ENCODE results near the gene CELF4. TPM values are rescaled to one million over a fixed set of nuclear protein-coding genes. Genes with fewer than 3 reads are reported as not detected.

Gene CELF4
- total and polyA plus RNA-seq, 2 of the 4 experiments (the other 2 are of a cell fraction) = not detected

DNA sequence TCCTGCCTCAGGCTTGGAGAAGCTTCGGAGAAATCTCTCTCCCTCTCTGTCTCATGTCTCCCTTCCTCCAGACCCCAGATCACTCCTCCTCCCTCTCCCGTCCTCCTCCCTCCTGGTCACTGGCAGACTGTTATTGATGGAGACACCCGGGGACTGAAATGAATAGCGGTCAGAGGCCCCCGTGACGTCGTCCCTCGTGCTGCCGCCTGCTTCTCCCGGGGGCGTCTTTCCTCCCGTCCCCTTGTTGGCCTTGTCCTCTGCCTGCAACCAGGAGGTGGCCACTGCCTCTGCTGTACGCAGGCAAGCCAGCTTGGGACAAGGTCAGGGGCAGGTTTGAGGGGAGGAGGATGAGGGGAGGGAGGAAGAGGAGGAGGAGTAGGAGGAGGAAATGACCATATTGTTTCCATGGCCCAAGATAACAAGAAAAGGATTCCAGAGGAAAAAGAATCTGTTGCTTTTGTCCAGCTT, 78.2 kb downstream of the CELF4 start:
- Histone ChIP-seq H3K23ac (ENCODE audit: low read depth, low read length) (no peak overlapping the region), H3K9me3 (ENCODE audit: control insufficient read depth, insufficient read depth, low read length) (no peaks in the 10 kb centered on the region), H3K9me1 (ENCODE audit: insufficient read depth, low read length) (no peaks in the 10 kb centered on the region), H4K91ac (ENCODE audit: insufficient read depth, low read depth, low read length) (no peak overlapping the region), H3K36me3 (ENCODE audit: control insufficient read depth, insufficient read depth, low read length) (no peaks in the 10 kb centered on the region), H2BK20ac (ENCODE audit: low read depth, low read length) (no peak overlapping the region), H3K4me2 (ENCODE audit: low read depth, low read length) (no peak overlapping the region), H3K56ac (ENCODE audit: extremely low read depth, insufficient read depth, low read length) (no peak overlapping the region), H3K4me3 (ENCODE audit: insufficient read depth, low read depth, low read length) (no peak overlapping the region), H3K4me1 (ENCODE audit: control insufficient read depth, insufficient read depth, low read length) (no peaks in the 10 kb centered on the region), H2AFZ (replicated peaks; ENCODE audit: low read length, poor library complexity) (no peak overlapping the region), H4K20me1 (ENCODE audit: insufficient read depth, low read length) (no peaks in the 10 kb centered on the region), H3K4ac (ENCODE audit: low read depth, low read length) (no peak overlapping the region), H3K14ac (replicated peaks; ENCODE audit: low read depth, low read length) (no peak overlapping the region), H4K5ac (ENCODE audit: low read depth, low read length) (no peak overlapping the region), H3K79me1 (ENCODE audit: low read depth in 1 of 2, low read length in 2 of 2) (no peaks in the 10 kb centered on the region), H2BK5ac (ENCODE audit: low read depth, low read length, poor library complexity, severe bottlenecking) (no peak overlapping the region), H2BK120ac (ENCODE audit: low read depth, low read length) (no peak overlapping the region), H3K9ac (ENCODE audit: low read depth, low read length) (no peak overlapping the region), H3K18ac (ENCODE audit: low read depth, low read length) (no peak overlapping the region), H2BK15ac (ENCODE audit: low read depth, low read length) (no peak overlapping the region), H3K27ac (ENCODE audit: insufficient read depth, low read length) (no peak overlapping the region), H2AK9ac (replicated peaks; ENCODE audit: low read depth, low read length, poor library complexity) (no peak overlapping the region), H2AK5ac (ENCODE audit: low read depth, low read length) (no peak overlapping the region), H3K27me3 (ENCODE audit: control insufficient read depth, insufficient read depth, low read length) (peaks cover 30% of the 10 kb centered on the region), H4K8ac (ENCODE audit: low read depth in 2 of 2, low read length in 2 of 2) (no peak overlapping the region)
- TF ChIP-seq RCOR1 (IDR thresholded peaks at IDR 0.05; ENCODE audit: insufficient replicate concordance, low read length) (no peak), POLR2A (IDR thresholded peaks at IDR 0.05; ENCODE audit: low read depth, low read length) (no peak)
- TF ChIP-seq, protein P1, sequence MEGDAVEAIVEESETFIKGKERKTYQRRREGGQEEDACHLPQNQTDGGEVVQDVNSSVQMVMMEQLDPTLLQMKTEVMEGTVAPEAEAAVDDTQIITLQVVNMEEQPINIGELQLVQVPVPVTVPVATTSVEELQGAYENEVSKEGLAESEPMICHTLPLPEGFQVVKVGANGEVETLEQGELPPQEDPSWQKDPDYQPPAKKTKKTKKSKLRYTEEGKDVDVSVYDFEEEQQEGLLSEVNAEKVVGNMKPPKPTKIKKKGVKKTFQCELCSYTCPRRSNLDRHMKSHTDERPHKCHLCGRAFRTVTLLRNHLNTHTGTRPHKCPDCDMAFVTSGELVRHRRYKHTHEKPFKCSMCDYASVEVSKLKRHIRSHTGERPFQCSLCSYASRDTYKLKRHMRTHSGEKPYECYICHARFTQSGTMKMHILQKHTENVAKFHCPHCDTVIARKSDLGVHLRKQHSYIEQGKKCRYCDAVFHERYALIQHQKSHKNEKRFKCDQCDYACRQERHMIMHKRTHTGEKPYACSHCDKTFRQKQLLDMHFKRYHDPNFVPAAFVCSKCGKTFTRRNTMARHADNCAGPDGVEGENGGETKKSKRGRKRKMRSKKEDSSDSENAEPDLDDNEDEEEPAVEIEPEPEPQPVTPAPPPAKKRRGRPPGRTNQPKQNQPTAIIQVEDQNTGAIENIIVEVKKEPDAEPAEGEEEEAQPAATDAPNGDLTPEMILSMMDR (conservative IDR thresholded peaks at IDR 0.05; ENCODE audit: low read depth, low read length) = no peak
- dilution Hi-C loops (cut with HindIII; ENCODE audit: low sequenced_read_pairs, unreplicated experiment) = no loop called here
- no TSS peak for BruUV-seq (replicated peaks)
- DNase-seq (no peak), ATAC-seq (ENCODE audit: low read depth) (no peak)
- in situ Hi-C loops (cut with MboI; ENCODE audit: low sequenced_read_pairs) = loop anchor here (25.0 kb wide), 1 partner anchor 550 kb away; no protein-coding TSS in a partner anchor
- intact Hi-C loops (cut with micrococcal nuclease) = no loop called here
- ChIA-PET CTCF (no interaction called here), POLR2A (ENCODE audit: unreplicated experiment) (no interaction called here)
- no CpG with 5 or more reads among the region's 13 CpGs for WGBS, 2 experiments (ENCODE audit: extremely low coverage in 2 of 2, insufficient read length in 1 of 2)
